ENCODE measurements around the gene PTN.

PTN gene

DNA sequence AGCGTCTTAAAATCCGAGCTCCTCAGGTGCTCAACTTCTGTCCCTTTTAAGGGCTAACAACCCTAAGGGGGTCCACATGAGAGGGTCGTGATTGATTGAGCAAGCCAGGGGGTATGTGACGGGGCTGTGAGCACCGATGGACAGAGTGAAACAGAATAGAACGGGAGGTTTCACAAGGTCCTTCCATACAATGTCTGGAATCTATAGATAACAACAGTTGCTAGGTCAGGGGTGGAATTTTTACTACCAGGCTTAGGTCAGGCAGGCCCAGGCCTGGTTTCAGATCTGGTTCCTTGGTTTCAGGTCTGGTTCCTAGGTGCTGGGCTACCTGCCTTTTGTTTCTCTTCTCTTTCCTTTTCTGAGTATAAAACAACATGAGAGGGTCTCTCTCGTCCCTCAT is 80.9 kb downstream of the PTN start:
- Histone ChIP-seq H3K9me2 (replicated peaks; ENCODE audit: insufficient read depth, low read length) (no peaks in the 10 kb centered on the region), H3K27ac (ENCODE audit: low read length) (no peak overlapping the region), H3F3A (ENCODE audit: insufficient read depth, low read length) (no peaks in the 10 kb centered on the region), H3K9me3 (replicated peaks; ENCODE audit: insufficient read depth, low read length) (no peaks in the 10 kb centered on the region), H2AFZ (ENCODE audit: low read length) (no peak overlapping the region), H3K9ac (ENCODE audit: low read length) (no peak overlapping the region), H3K4me3 (ENCODE audit: low read length) (no peak overlapping the region), H3K4me1 (ENCODE audit: low read length) (no peaks in the 10 kb centered on the region), H3K79me2 (ENCODE audit: low read length) (no peaks in the 10 kb centered on the region), H4K20me1 (ENCODE audit: insufficient read depth, low read length) (no peaks in the 10 kb centered on the region), H3K4me2 (ENCODE audit: low read depth, low read length) (no peak overlapping the region), H3K27me3 (replicated peaks; ENCODE audit: insufficient read depth, low read length) (no peaks in the 10 kb centered on the region), H3K36me3 (replicated peaks; ENCODE audit: insufficient read depth, low read length) (no peaks in the 10 kb centered on the region)
- TF ChIP-seq EZH2phosphoT487 (IDR thresholded peaks at IDR 0.05; ENCODE audit: low read length) (no peak), EZH2 (optimal IDR thresholded peaks at IDR 0.05; ENCODE audit: low read depth, low read length) (no peak)
- TF ChIP-seq, protein P1, sequence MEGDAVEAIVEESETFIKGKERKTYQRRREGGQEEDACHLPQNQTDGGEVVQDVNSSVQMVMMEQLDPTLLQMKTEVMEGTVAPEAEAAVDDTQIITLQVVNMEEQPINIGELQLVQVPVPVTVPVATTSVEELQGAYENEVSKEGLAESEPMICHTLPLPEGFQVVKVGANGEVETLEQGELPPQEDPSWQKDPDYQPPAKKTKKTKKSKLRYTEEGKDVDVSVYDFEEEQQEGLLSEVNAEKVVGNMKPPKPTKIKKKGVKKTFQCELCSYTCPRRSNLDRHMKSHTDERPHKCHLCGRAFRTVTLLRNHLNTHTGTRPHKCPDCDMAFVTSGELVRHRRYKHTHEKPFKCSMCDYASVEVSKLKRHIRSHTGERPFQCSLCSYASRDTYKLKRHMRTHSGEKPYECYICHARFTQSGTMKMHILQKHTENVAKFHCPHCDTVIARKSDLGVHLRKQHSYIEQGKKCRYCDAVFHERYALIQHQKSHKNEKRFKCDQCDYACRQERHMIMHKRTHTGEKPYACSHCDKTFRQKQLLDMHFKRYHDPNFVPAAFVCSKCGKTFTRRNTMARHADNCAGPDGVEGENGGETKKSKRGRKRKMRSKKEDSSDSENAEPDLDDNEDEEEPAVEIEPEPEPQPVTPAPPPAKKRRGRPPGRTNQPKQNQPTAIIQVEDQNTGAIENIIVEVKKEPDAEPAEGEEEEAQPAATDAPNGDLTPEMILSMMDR (IDR thresholded peaks at IDR 0.05; ENCODE audit: low read length) = no peak
- DNase-seq = no peak

DNA sequence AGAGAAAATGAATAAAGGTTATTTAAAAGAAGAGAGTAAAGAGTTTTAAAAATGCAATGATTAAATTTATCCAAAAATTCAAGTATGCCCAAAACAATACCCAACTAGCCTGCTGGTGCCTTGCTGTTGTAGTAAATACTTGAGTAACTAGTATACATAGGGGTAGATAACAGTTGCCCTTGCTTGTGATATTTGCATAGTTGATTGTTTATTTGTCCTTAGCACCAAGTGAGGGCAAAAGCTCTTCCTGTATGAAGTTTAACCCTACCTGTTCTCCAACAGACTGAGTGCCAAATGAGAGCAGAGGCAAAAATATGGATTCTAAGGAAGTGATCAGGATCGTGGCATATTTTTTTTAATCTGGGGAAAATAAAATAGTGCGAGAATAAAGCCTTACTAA is 85.0 kb downstream of the PTN start:
- Histone ChIP-seq H3K36me3 (replicated peaks; ENCODE audit: insufficient read depth, low read length) (no peaks in the 10 kb centered on the region), H3K4me2 (ENCODE audit: low read depth, low read length) (no peak overlapping the region)
- TF ChIP-seq, protein P1 (IDR thresholded peaks at IDR 0.05; ENCODE audit: low read length) = no peak

DNA sequence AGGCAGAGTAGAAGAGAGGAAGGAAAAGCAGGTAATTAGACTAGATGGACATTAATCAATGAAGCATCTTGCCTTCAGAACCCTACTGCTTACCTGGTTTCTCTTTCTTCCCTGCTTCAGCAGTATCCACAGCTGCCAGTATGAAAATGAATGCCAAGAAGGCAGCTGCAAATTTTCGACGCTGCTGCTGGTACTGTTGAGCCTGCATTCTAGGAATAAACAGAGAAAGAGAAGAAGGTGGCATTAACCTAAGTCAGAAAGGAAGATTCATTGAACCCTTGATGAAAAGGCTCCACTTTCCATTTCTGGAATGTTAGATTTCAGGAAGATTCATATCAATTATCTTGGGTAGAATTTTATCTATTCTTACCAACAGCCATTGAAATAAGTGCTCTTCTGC is 88.8 kb downstream of the PTN start:
- no peak overlapping the region for H3K4me2 ChIP-seq (ENCODE audit: low read depth, low read length)
- H4K20me1 ChIP-seq (ENCODE audit: insufficient read depth, low read length) = no peaks in the 10 kb centered on the region
- H3K27me3 ChIP-seq (replicated peaks; ENCODE audit: insufficient read depth, low read length) = no peaks in the 10 kb centered on the region
- H3K4me3 ChIP-seq (ENCODE audit: low read length) = no peak overlapping the region
- H3K4me1 ChIP-seq (ENCODE audit: low read length) = no peaks in the 10 kb centered on the region
- no peaks in the 10 kb centered on the region for H3F3A ChIP-seq (ENCODE audit: insufficient read depth, low read length)
- H3K9me3 ChIP-seq (replicated peaks; ENCODE audit: insufficient read depth, low read length) = no peaks in the 10 kb centered on the region
- no peak overlapping the region for H3K27ac ChIP-seq (ENCODE audit: low read length)
- no peak overlapping the region for H2AFZ ChIP-seq (ENCODE audit: low read length)
- H3K36me3 ChIP-seq (replicated peaks; ENCODE audit: insufficient read depth, low read length) = no peaks in the 10 kb centered on the region
- DNase-seq = no peak
- no peak overlapping the region for H3K9ac ChIP-seq (ENCODE audit: low read length)
- no peak for TF ChIP-seq EZH2phosphoT487 (IDR thresholded peaks at IDR 0.05; ENCODE audit: low read length)
- TF ChIP-seq, protein P1 (IDR thresholded peaks at IDR 0.05; ENCODE audit: low read length) = no peak
- TF ChIP-seq EZH2 (optimal IDR thresholded peaks at IDR 0.05; ENCODE audit: low read depth, low read length) = no peak
- no peaks in the 10 kb centered on the region for H3K79me2 ChIP-seq (ENCODE audit: low read length)
- H3K9me2 ChIP-seq (replicated peaks; ENCODE audit: insufficient read depth, low read length) = no peaks in the 10 kb centered on the region

More for the DNA sequence above, 85.0 kb downstream of the PTN start:
- H3K9me2 ChIP-seq (replicated peaks; ENCODE audit: insufficient read depth, low read length) = no peaks in the 10 kb centered on the region
- no peaks in the 10 kb centered on the region for H3K27me3 ChIP-seq (replicated peaks; ENCODE audit: insufficient read depth, low read length)
- H3F3A ChIP-seq (ENCODE audit: insufficient read depth, low read length) = no peaks in the 10 kb centered on the region
- H3K79me2 ChIP-seq (ENCODE audit: low read length) = no peaks in the 10 kb centered on the region
- H2AFZ ChIP-seq (ENCODE audit: low read length) = no peak overlapping the region
- no peak for DNase-seq
- H3K9me3 ChIP-seq (replicated peaks; ENCODE audit: insufficient read depth, low read length) = no peaks in the 10 kb centered on the region
- no peak overlapping the region for H3K9ac ChIP-seq (ENCODE audit: low read length)
- no peak overlapping the region for H3K27ac ChIP-seq (ENCODE audit: low read length)
- H3K4me3 ChIP-seq (ENCODE audit: low read length) = no peak overlapping the region
- no peaks in the 10 kb centered on the region for H4K20me1 ChIP-seq (ENCODE audit: insufficient read depth, low read length)
- H3K4me1 ChIP-seq (ENCODE audit: low read length) = no peaks in the 10 kb centered on the region
